Measurements from ENCODE around the gene GTPBP3. TPM values are rescaled to one million over a fixed set of nuclear protein-coding genes. Genes with fewer than 3 reads are reported as not detected.

GTPBP3 gene
- total and polyA plus RNA-seq, 2 experiments from 2014 or later: 25.4 to 67.8 TPM

DNA sequence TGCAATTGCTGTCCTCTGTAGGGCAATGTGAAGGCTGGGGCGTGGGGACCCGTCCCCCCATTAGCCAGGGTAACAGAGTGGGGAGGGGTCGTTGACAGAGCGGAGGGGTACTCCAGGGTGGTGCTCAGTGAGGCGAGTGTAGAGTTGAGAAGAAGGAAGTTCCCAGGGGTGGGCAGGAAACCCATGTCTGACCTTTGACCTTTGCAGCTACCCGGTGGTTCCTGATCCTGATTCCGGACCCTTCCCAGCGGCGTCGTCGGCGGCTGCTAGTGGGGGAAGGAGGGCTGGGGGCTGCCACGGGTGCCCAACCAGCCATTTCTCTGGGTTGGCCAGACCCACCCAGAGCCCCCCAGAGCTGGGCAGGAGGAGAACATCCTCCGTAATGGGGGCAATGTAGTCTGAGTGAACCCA, 41.9 kb downstream of the GTPBP3 start:
- Mint-ChIP-seq H3K27ac (peak overlapping the region; percentile 60; the same call in 1 of the 2 replicates), H3K27me3 (ENCODE audit: insufficient read depth, low read depth, poor library complexity) (peaks cover 24% of the 10 kb centered on the region), H3K4me1 (peaks cover 12% of the 10 kb centered on the region), H3K4me3 (no peak overlapping the region; the same call in 2 of the 3 replicates), H3K9me3 (peaks cover 10% of the 10 kb centered on the region), H3K36me3 (ENCODE audit: low read depth) (peaks cover 7% of the 10 kb centered on the region; the same call in 2 of the 3 replicates)
- H3K4me1 ChIP-seq (ENCODE audit: insufficient read depth): peaks cover 6% of the 10 kb centered on the region; the same call in 1 of the 2 replicates
- no peak overlapping the region for H3K4me3 ChIP-seq
- 0 out of 2 replicates have a peak, but pooled peaks cover 10% of the 10 kb centered on the region for H3F3A ChIP-seq (replicated peaks; ENCODE audit: low read depth)
- no peaks in the 10 kb centered on the region for H3K9me2 ChIP-seq (ENCODE audit: insufficient read depth)
- DNase-seq (ENCODE audit: low spot score): peak; percentile 74
- peak; percentile 80 for ATAC-seq
- no peaks in the 10 kb centered on the region for H4K20me1 ChIP-seq (replicated peaks; ENCODE audit: insufficient read depth)
- H3K27me3 ChIP-seq (ENCODE audit: insufficient read depth): no peaks in the 10 kb centered on the region
- TF ChIP-seq REST (IDR thresholded peaks at IDR 0.05; ENCODE audit: unreplicated experiment): no peak
- TF ChIP-seq EZH2phosphoT487 (IDR thresholded peaks at IDR 0.05; ENCODE audit: unreplicated experiment): no peak
- TF ChIP-seq ZNF462 (CRISPR knock-in tag; IDR thresholded peaks at IDR 0.05): no peak
- no peak for TF ChIP-seq ZNF114 (CRISPR knock-in tag; IDR thresholded peaks at IDR 0.05)
- no peak for TF ChIP-seq STAT1 (IDR thresholded peaks at IDR 0.05; ENCODE audit: unreplicated experiment)
- no peak for TF ChIP-seq ZNF331 (CRISPR knock-in tag; IDR thresholded peaks at IDR 0.05; ENCODE audit: low read depth)
- TF ChIP-seq, protein P1, sequence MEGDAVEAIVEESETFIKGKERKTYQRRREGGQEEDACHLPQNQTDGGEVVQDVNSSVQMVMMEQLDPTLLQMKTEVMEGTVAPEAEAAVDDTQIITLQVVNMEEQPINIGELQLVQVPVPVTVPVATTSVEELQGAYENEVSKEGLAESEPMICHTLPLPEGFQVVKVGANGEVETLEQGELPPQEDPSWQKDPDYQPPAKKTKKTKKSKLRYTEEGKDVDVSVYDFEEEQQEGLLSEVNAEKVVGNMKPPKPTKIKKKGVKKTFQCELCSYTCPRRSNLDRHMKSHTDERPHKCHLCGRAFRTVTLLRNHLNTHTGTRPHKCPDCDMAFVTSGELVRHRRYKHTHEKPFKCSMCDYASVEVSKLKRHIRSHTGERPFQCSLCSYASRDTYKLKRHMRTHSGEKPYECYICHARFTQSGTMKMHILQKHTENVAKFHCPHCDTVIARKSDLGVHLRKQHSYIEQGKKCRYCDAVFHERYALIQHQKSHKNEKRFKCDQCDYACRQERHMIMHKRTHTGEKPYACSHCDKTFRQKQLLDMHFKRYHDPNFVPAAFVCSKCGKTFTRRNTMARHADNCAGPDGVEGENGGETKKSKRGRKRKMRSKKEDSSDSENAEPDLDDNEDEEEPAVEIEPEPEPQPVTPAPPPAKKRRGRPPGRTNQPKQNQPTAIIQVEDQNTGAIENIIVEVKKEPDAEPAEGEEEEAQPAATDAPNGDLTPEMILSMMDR (conservative IDR thresholded peaks at IDR 0.05; ENCODE audit: low read depth in 2 of 2): no peak
- no peak for TF ChIP-seq JUNB (IDR thresholded peaks at IDR 0.05; ENCODE audit: unreplicated experiment)
- no peak for TF ChIP-seq ETS1 (IDR thresholded peaks at IDR 0.05)
- no peak for TF ChIP-seq NANOG (IDR thresholded peaks at IDR 0.05; ENCODE audit: borderline replicate concordance)
- no peak for TF ChIP-seq CREB1 (CRISPR knock-in tag; IDR thresholded peaks at IDR 0.05; ENCODE audit: low read depth)
- no peak for TF ChIP-seq POLR2AphosphoS5 (IDR thresholded peaks at IDR 0.05; ENCODE audit: low read depth)
- no peak for TF ChIP-seq EZH2 (IDR thresholded peaks at IDR 0.05; ENCODE audit: low read depth, unreplicated experiment)
- H3K4me2 ChIP-seq: peak overlapping the region; percentile 60; the same call in 1 of the 2 replicates
- no peaks in the 10 kb centered on the region for H3K79me2 ChIP-seq (replicated peaks; ENCODE audit: insufficient read depth)
- H3K36me3 ChIP-seq (ENCODE audit: insufficient read depth): no peaks in the 10 kb centered on the region
- H2AFZ ChIP-seq: peak overlapping the region; percentile 74
- H3K27ac ChIP-seq (ENCODE audit: low read depth): no peak overlapping the region
